H1 (cell line): ENCODE measurements around the gene ACBD6. TPM values are rescaled to one million over a fixed set of nuclear protein-coding genes. Genes with fewer than 3 reads are reported as not detected.

ENCODE experiments used
- ASH2L ChIP-seq: fragments of 200-600, 300-600 bp; sonication (generic); IDR thresholded peaks from one replicate; pipeline ENCODE4 v1.7.1; 2017; ENCODE audit warnings: low read length
- BRCA1 ChIP-seq: IDR thresholded peaks from 2 replicates; pipeline ENCODE4 v1.6.1; 2012; ENCODE audit warnings: low read depth, low read length, improper control_type of control experiment
- CHD7 ChIP-seq: fragments of 300-600 bp; sonication (generic); IDR thresholded peaks from 2 replicates; pipeline ENCODE4 v1.7.1; 2012; ENCODE audit warnings: low read length, moderate library complexity, mild to moderate bottlenecking, inconsistent platforms; ENCODE audit not compliant: insufficient replicate concordance
- SIN3A ChIP-seq, 2 experiments: IDR thresholded peaks in 1 of 2; conservative IDR thresholded peaks in 1 of 2; 2 replicates each; pipeline ENCODE4 v1.6.1; 2011 to 2012; ENCODE audit warnings: low read length in 2 of 2, improper control_type of control experiment in 1 of 2, low read depth in 1 of 2, mild to moderate bottlenecking in 1 of 2
- TAF7 ChIP-seq: optimal IDR thresholded peaks from 2 replicates; pipeline ENCODE3; 2011; ENCODE audit warnings: low read depth, mild to moderate bottlenecking, inconsistent platforms, low read length, moderate library complexity, borderline replicate concordance
- TBP ChIP-seq: IDR thresholded peaks from 2 replicates; pipeline ENCODE4 v1.6.1; 2011; ENCODE audit warnings: low read depth, low read length, improper control_type of control experiment
- polyA plus RNA-seq, 7 experiments: library from polyadenylated mRNA; depleted of rRNA in 3 of 7; stranded (reverse) in 5 of 7; unstranded in 2 of 7; fragments of >200 nt in 5 of 7; fragments of 200-250 nt in 2 of 7; gene quantifications; 1 replicate in 5 of 7; 2 replicates in 1 of 7; 4 replicates in 1 of 7; pipeline versions ENCODE4 v1.2.1 to v1.2.3, GENCODE V29; 2011 to 2013; ENCODE audit warnings: missing spikeins in 2 of 7, mixed read lengths in 2 of 7
- total RNA-seq: library from RNA; stranded (reverse); fragmentation: NEBNext Ultra II Directional; extraction: Animal tissue kit (Norgen Biotek cat#: 25700); gene quantifications from 2 replicates; pipeline ENCODE4 v1.2.1, GENCODE V29; 2021

The ACBD6 gene
- total and polyA plus RNA-seq, 2 of the 8 experiments (the other 6 are each of a cell fraction or from before 2014, with no cell fraction given): 52.0 to 67.7 TPM

- TF ChIP-seq CHD7: no peak
- TF ChIP-seq BRCA1: no peak
- TF ChIP-seq TAF7: no peak
- TF ChIP-seq SIN3A (conservative IDR thresholded peaks at IDR 0.05 in 1 of 2, IDR thresholded peaks at IDR 0.05 in 1 of 2; ENCODE audit: low read depth in 1 of 2, low read length in 2 of 2): no peak
- no peak for TF ChIP-seq ASH2L
- TF ChIP-seq TBP: no peak
Measured at GRCh38 chr1:180392020-180392419, 110.4 kb downstream of the ACBD6 start (continued).
